A549 (cell line): ENCODE data around the gene ACSL4. TPM values are rescaled to one million over a fixed set of nuclear protein-coding genes. Genes with fewer than 3 reads are reported as not detected.

Experiments
- ATAC-seq, 2 experiments: fragments of 200-7000 bp in 1 of 2; fragments of >200 bp in 1 of 2; cut with Nextera tagmentation in 1 of 2; cut with Tn5 transposase in 1 of 2; 3 replicates each; pipeline versions ENCODE4 v1.8.0 to v1.9.1; 2018 to 2020; ENCODE audit warnings: mild to moderate bottlenecking in 1 of 2, moderate library complexity in 1 of 2
- CTCF ChIA-PET: fragments of 300-600 bp; sonication (Branson Sonifier 250); formaldehyde crosslinking; extraction: SDS; loops from one replicate; lab custom pipeline; 2021; ENCODE audit warnings: antibody characterized with exemption, inconsistent platforms; lab: Yijun Ruan, JAX
- POLR2A ChIA-PET: fragments of 350-600 bp; formaldehyde crosslinking; extraction: SDS; loops from one replicate; lab custom pipeline; 2021; ENCODE audit warnings: antibody characterized with exemption, inconsistent platforms; lab: Yijun Ruan, JAX
- DNase-seq, 2 experiments: peaks; one replicate each; pipeline versions ENCODE4 v3.0.0 to v3.0.0-alpha.2; 2011 to 2016; ENCODE audit warnings: low read depth in 1 of 2, low spot score in 1 of 2
- FAIRE-seq: peaks from 2 replicates; lab custom pipeline; 2011; peaks lifted over from hg19 to GRCh38; lab: Jason Lieb, UNC
- H3K27ac ChIP-seq, 2 experiments: fragments of >200 bp; sonication (Bioruptor Twin); formaldehyde crosslinking; 3 replicates each; pipeline ENCODE4 v1.5.1; 2016 to 2017
- H3K4me1 ChIP-seq: fragments of >200 bp; sonication (Bioruptor Twin); formaldehyde crosslinking; 3 replicates; pipeline ENCODE4 v1.6.1; 2016
- H3K4me2 ChIP-seq: fragments of >200 bp; sonication (Bioruptor Twin); formaldehyde crosslinking; 3 replicates; pipeline ENCODE4 v1.6.1; 2016
- H3K4me3 ChIP-seq: fragments of >200 bp; sonication (Bioruptor Twin); formaldehyde crosslinking; 3 replicates; pipeline ENCODE4 v1.5.1; 2016
- H3K9me3 ChIP-seq: fragments of >200 bp; sonication (Bioruptor Twin); formaldehyde crosslinking; 3 replicates; pipeline ENCODE4 v1.6.1; 2016
- BHLHE40 ChIP-seq: IDR thresholded peaks from 2 replicates; pipeline ENCODE4 v1.6.1; 2012; ENCODE audit warnings: low read depth, low read length, inconsistent platforms
- CBX2 ChIP-seq: fragments of 200-600 bp; sonication (generic); IDR thresholded peaks from 2 replicates; pipeline ENCODE4 v1.6.1; 2016; ENCODE audit warnings: low read depth, mild to moderate bottlenecking, borderline replicate concordance
- CEBPB ChIP-seq, 2 experiments: fragments of >200 bp in 1 of 2; sonication (Bioruptor Twin) in 1 of 2; formaldehyde crosslinking in 1 of 2; IDR thresholded peaks; 2 replicates each; pipeline ENCODE4 v1.6.1; 2012 to 2016
- EP300 ChIP-seq, 2 experiments: fragments of >200 bp; sonication (Bioruptor Twin); formaldehyde crosslinking; IDR thresholded peaks; 2 replicates in 1 of 2; 3 replicates in 1 of 2; pipeline ENCODE4 v1.6.1; 2016 to 2017
- ESRRA ChIP-seq: fragments of 150-350 bp; IDR thresholded peaks from 2 replicates; pipeline ENCODE4 v1.6.1; 2014; ENCODE audit warnings: mild to moderate bottlenecking, low read length, borderline replicate concordance
- FOSB ChIP-seq: fragments of 250-450 bp; sonication (Bioruptor Pico); IDR thresholded peaks from 2 replicates; pipeline ENCODE4 v1.5.0; 2020; ENCODE audit warnings: mild to moderate bottlenecking, moderate library complexity
- FOSL2 ChIP-seq, 2 experiments: fragments of 450-650 bp in 1 of 2; fragments of >200 bp in 1 of 2; sonication (Bioruptor Twin) in 1 of 2; formaldehyde crosslinking; IDR thresholded peaks; 2 replicates each; pipeline versions ENCODE4 v1.5.0 to v1.6.1; 2016 to 2020; ENCODE audit warnings: mild to moderate bottlenecking in 1 of 2, moderate library complexity in 1 of 2
- HDAC2 ChIP-seq: fragments of 200-600 bp; sonication (generic); IDR thresholded peaks from 2 replicates; pipeline ENCODE4 v1.6.1; 2016
- HOXA7 ChIP-seq: fragments of 250-450 bp; sonication (Bioruptor Pico); IDR thresholded peaks from 2 replicates; pipeline ENCODE4 v1.5.0; 2020; ENCODE audit warnings: mild to moderate bottlenecking, moderate library complexity
- HOXB13 ChIP-seq: fragments of 250-450 bp; sonication (Bioruptor Pico); IDR thresholded peaks from 2 replicates; pipeline ENCODE4 v1.5.0; 2020; ENCODE audit warnings: low read depth, mild to moderate bottlenecking, moderate library complexity
- HOXB5 ChIP-seq: fragments of 250-450 bp; sonication (Bioruptor Pico); IDR thresholded peaks from 2 replicates; pipeline ENCODE4 v1.5.0; 2020; ENCODE audit warnings: mild to moderate bottlenecking, moderate library complexity
- JUN ChIP-seq, 2 experiments: fragments of >200 bp; sonication (Bioruptor Twin); formaldehyde crosslinking; IDR thresholded peaks; 2 replicates in 1 of 2; 3 replicates in 1 of 2; pipeline ENCODE4 v1.6.1; 2016 to 2017
- JUNB ChIP-seq: fragments of >200 bp; sonication (Bioruptor Twin); formaldehyde crosslinking; IDR thresholded peaks from 2 replicates; pipeline ENCODE4 v1.6.1; 2016
- KDM1A ChIP-seq: fragments of 200-600 bp; sonication (generic); IDR thresholded peaks from 2 replicates; pipeline ENCODE4 v1.6.1; 2016; ENCODE audit warnings: low read depth, mild to moderate bottlenecking
- MAFK ChIP-seq: fragments of 450-650 bp; IDR thresholded peaks from 2 replicates; pipeline ENCODE4 v1.6.1; 2014; ENCODE audit not compliant: partially characterized antibody
- NFE2L2 ChIP-seq: fragments of 150-350 bp; conservative IDR thresholded peaks from 2 replicates; pipeline ENCODE4 v1.6.1; 2014; ENCODE audit warnings: low read length
- NPAS2 ChIP-seq: fragments of 250-450 bp; sonication (Bioruptor Pico); IDR thresholded peaks from 2 replicates; pipeline ENCODE4 v1.8.0; 2022; ENCODE audit warnings: mild to moderate bottlenecking, moderate library complexity, borderline replicate concordance
- NR3C1 ChIP-seq: fragments of >200 bp; sonication (Bioruptor Twin); formaldehyde crosslinking; IDR thresholded peaks from 3 replicates; pipeline ENCODE4 v1.6.1; 2017
- POLR2A ChIP-seq: IDR thresholded peaks from 2 replicates; pipeline ENCODE4 v1.6.1; 2012; ENCODE audit warnings: mild to moderate bottlenecking, low read length
- RAD21 ChIP-seq, 2 experiments: fragments of >200 bp in 1 of 2; sonication (Bioruptor Twin) in 1 of 2; formaldehyde crosslinking in 1 of 2; IDR thresholded peaks in 1 of 2; conservative IDR thresholded peaks in 1 of 2; 2 replicates in 1 of 2; 3 replicates in 1 of 2; pipeline ENCODE4 v1.6.1; 2012 to 2018; ENCODE audit warnings: inconsistent platforms in 1 of 2
- SMC3 ChIP-seq: fragments of >200 bp; sonication (Bioruptor Twin); formaldehyde crosslinking; IDR thresholded peaks from 3 replicates; pipeline ENCODE4 v1.6.1; 2018; ENCODE audit warnings: inconsistent platforms
- SREBF2 ChIP-seq: fragments of 450-650 bp; IDR thresholded peaks from 2 replicates; pipeline ENCODE4 v1.6.1; 2014; ENCODE audit warnings: mild to moderate bottlenecking, moderate library complexity
- ZFP36 ChIP-seq: fragments of 450-650 bp; IDR thresholded peaks from 2 replicates; pipeline ENCODE4 v1.6.1; 2014; ENCODE audit warnings: borderline replicate concordance; ENCODE audit not compliant: partially characterized antibody
- WGBS: methylation state at CpG from one replicate; pipeline ENCODE4 v1.1.6; 2017; ENCODE audit errors: missing lambda C conversion rate; 5-methylcytosine and 5-hydroxymethylcytosine counted together
- polyA plus RNA-seq, 4 experiments: library from polyadenylated mRNA; depleted of rRNA in 3 of 4; stranded (reverse); fragments of >200 nt; fragmentation: RNase III in 1 of 4; extraction: RNeasy Plus Mini Kit Qiagen cat#74134 plus additional on column Dnase treatment in 1 of 4; gene quantifications; 2 replicates in 3 of 4; 3 replicates in 1 of 4; pipeline ENCODE4 v1.2.3, GENCODE V29; 2011 to 2017
- TF ChIP-seq, protein P1 (sequence below): fragments of >200 bp; sonication (Bioruptor Twin); formaldehyde crosslinking; IDR thresholded peaks from 3 replicates; pipeline ENCODE4 v1.5.1; 2016
- TF ChIP-seq, protein P2 (sequence below): fragments of 200-600 bp; sonication (generic); IDR thresholded peaks from 2 replicates; pipeline ENCODE4 v1.6.1; 2016; ENCODE audit warnings: antibody characterized with exemption, mild to moderate bottlenecking, moderate library complexity

The ACSL4 gene
- polyA plus RNA-seq, 2 of the 4 experiments (the other 2 are of a cell fraction) = 31.6 to 36.8 TPM

GRCh38 chrX:109760209-109760921 is 27.3 kb upstream of the ACSL4 start:
- ATAC-seq (no peak), FAIRE-seq (peak; percentile 23), DNase-seq (no peak)
- Histone ChIP-seq H3K9me3 (no peaks in the 10 kb centered on the region), H3K4me2 (no peak overlapping the region), H3K27ac (no peak overlapping the region), H3K4me3 (no peak overlapping the region), H3K4me1 (no peaks in the 10 kb centered on the region)
- TF ChIP-seq FOSB (CRISPR knock-in tag) = no peak
- no peak for TF ChIP-seq NFE2L2
- TF ChIP-seq KDM1A = no peak
- TF ChIP-seq HOXB13 (CRISPR knock-in tag) = no peak
- TF ChIP-seq ZFP36 = no peak
- TF ChIP-seq NPAS2 (CRISPR knock-in tag) = no peak
- no peak for TF ChIP-seq CBX2
- 38% methylated on average over 5 of the region's 5 CpGs for WGBS
- CTCF ChIA-PET = interaction anchor here (0.8 to 1.6 kb wide), 2 partner anchors 48 to 96 kb away, joined by 3 to 4 read pairs; no protein-coding TSS in a partner anchor
- POLR2A ChIA-PET = no interaction called here

DNA sequence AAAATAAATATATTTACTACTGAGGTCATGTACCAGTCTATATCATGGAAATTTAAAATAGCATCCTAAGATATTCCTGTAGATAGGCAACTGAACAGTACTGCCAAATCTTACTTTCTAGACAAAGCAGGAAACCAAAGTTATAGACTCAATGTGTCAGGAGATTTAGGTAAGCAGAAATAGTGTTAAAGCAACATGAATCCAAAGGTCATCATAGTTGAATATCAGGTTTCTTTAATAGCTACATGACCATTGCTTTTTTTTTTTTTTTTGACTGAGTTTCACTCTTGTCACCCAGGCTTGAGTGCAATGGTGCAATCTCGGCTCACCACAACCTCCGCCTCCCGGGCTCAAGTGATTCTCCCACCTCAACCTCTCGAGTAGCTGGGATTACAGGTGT is 20.2 kb upstream of the ACSL4 start:
- Histone ChIP-seq H3K27ac (no peak overlapping the region), H3K4me3 (no peak overlapping the region), H3K4me2 (no peak overlapping the region), H3K4me1 (no peaks in the 10 kb centered on the region), H3K9me3 (peaks cover 4% of the 10 kb centered on the region; the same call in 1 of the 3 replicates)
- ATAC-seq (no peak), DNase-seq (no peak), FAIRE-seq (no peak)
- 77% methylated on average over 4 of the region's 4 CpGs for WGBS
- ChIA-PET POLR2A (no interaction called here), CTCF (no interaction called here)
- TF ChIP-seq ESRRA (no peak), RAD21 (conservative IDR thresholded peaks at IDR 0.05 in 1 of 2, IDR thresholded peaks at IDR 0.05 in 1 of 2) (no peak), MAFK (no peak), HOXB5 (CRISPR knock-in tag) (no peak), POLR2A (no peak), NFE2L2 (no peak), NR3C1 (no peak), BHLHE40 (no peak), CEBPB (IDR thresholded peaks at IDR 0.05) (no peak), SMC3 (no peak), FOSL2 (IDR thresholded peaks at IDR 0.05) (no peak), FOSL2 (CRISPR knock-in tag; IDR thresholded peaks at IDR 0.05) (no peak), KDM1A (no peak), EP300 (IDR thresholded peaks at IDR 0.05) (no peak), SREBF2 (no peak), JUN (IDR thresholded peaks at IDR 0.05) (no peak)
- TF ChIP-seq, protein P1, sequence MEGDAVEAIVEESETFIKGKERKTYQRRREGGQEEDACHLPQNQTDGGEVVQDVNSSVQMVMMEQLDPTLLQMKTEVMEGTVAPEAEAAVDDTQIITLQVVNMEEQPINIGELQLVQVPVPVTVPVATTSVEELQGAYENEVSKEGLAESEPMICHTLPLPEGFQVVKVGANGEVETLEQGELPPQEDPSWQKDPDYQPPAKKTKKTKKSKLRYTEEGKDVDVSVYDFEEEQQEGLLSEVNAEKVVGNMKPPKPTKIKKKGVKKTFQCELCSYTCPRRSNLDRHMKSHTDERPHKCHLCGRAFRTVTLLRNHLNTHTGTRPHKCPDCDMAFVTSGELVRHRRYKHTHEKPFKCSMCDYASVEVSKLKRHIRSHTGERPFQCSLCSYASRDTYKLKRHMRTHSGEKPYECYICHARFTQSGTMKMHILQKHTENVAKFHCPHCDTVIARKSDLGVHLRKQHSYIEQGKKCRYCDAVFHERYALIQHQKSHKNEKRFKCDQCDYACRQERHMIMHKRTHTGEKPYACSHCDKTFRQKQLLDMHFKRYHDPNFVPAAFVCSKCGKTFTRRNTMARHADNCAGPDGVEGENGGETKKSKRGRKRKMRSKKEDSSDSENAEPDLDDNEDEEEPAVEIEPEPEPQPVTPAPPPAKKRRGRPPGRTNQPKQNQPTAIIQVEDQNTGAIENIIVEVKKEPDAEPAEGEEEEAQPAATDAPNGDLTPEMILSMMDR = no peak

- ATAC-seq (no peak), DNase-seq (no peak), FAIRE-seq (no peak)
- TF ChIP-seq HOXA7 = no peak
- TF ChIP-seq, protein P2, sequence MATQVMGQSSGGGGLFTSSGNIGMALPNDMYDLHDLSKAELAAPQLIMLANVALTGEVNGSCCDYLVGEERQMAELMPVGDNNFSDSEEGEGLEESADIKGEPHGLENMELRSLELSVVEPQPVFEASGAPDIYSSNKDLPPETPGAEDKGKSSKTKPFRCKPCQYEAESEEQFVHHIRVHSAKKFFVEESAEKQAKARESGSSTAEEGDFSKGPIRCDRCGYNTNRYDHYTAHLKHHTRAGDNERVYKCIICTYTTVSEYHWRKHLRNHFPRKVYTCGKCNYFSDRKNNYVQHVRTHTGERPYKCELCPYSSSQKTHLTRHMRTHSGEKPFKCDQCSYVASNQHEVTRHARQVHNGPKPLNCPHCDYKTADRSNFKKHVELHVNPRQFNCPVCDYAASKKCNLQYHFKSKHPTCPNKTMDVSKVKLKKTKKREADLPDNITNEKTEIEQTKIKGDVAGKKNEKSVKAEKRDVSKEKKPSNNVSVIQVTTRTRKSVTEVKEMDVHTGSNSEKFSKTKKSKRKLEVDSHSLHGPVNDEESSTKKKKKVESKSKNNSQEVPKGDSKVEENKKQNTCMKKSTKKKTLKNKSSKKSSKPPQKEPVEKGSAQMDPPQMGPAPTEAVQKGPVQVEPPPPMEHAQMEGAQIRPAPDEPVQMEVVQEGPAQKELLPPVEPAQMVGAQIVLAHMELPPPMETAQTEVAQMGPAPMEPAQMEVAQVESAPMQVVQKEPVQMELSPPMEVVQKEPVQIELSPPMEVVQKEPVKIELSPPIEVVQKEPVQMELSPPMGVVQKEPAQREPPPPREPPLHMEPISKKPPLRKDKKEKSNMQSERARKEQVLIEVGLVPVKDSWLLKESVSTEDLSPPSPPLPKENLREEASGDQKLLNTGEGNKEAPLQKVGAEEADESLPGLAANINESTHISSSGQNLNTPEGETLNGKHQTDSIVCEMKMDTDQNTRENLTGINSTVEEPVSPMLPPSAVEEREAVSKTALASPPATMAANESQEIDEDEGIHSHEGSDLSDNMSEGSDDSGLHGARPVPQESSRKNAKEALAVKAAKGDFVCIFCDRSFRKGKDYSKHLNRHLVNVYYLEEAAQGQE = no peak
- no peak for TF ChIP-seq HDAC2
- TF ChIP-seq JUNB = no peak
- no peak for TF ChIP-seq SREBF2
- 39% methylated on average over 2 of the region's 2 CpGs for WGBS
- Histone ChIP-seq H3K4me1 (no peaks in the 10 kb centered on the region), H3K9me3 (peaks cover 4% of the 10 kb centered on the region; the same call in 1 of the 3 replicates), H3K4me2 (no peak overlapping the region), H3K27ac (no peak overlapping the region), H3K4me3 (no peak overlapping the region)
- POLR2A ChIA-PET = no interaction called here
- CTCF ChIA-PET = no interaction called here
Measured at GRCh38 chrX:109751698-109752097, 18.6 kb upstream of the ACSL4 start.
